Jurkat, Clone E6-1 (cell line): ENCODE results near the gene CD84. TPM values are rescaled to one million over a fixed set of nuclear protein-coding genes. Genes with fewer than 3 reads are reported as not detected.
"Not testable (repeated sequence)": the region's sequence is repeated elsewhere in the genome, so short reads cannot be mapped to it uniquely, and the experiment has no call there.

ENCODE experiments used
- DNase-seq: peaks from one replicate; pipeline ENCODE4 v3.0.0-alpha.2; 2011; ENCODE audit warnings: low read depth, low spot score
- H3K4me3 ChIP-seq: 2 replicates; pipeline ENCODE4 v1.5.1; 2011; ENCODE audit warnings: mild to moderate bottlenecking, low read length, control low read depth, moderate library complexity
- polyA plus RNA-seq: library from polyadenylated mRNA; unstranded; fragments of >200 nt; gene quantifications from one replicate; pipeline ENCODE4 v1.2.1, GENCODE V29; 2012; ENCODE audit warnings: missing spikeins; ENCODE audit not compliant: insufficient read length, insufficient read depth

The CD84 gene
- polyA plus RNA-seq = 6.0 TPM

- peak; percentile 58 for DNase-seq
- H3K4me3 ChIP-seq = peak within 1 kb of the TSS; percentile 57
These were observed at the start of gene CD84 for GRCh38 chr1:160579216-160579701. CD84 (minus strand) TSS chr1:160579496; CDS start chr1:160579437, 59 bp downstream.

- DNase-seq = peak; percentile 86
- H3K4me3 ChIP-seq = peak overlapping the region; percentile 40
These were observed 49.5 kb upstream of the CD84 start for GRCh38 chr1:160628799-160629263.

- not testable (repeated sequence) for H3K4me3 ChIP-seq, DNase-seq
These were observed 48.5 kb upstream of the CD84 start for GRCh38 chr1:160627677-160628289.

- no peak overlapping the region for H3K4me3 ChIP-seq
- peak; percentile 70 for DNase-seq
These were observed 47.4 kb upstream of the CD84 start for GRCh38 chr1:160626509-160627342.

- no peak for DNase-seq
- no peak overlapping the region for H3K4me3 ChIP-seq
These were observed 46.6 kb upstream of the CD84 start for GRCh38 chr1:160625725-160626498.

GRCh38 chr1:160625321-160625720, 46.0 kb upstream of the CD84 start:
- DNase-seq = no peak
- no peak overlapping the region for H3K4me3 ChIP-seq

GRCh38 chr1:160624464-160624863, 45.2 kb upstream of the CD84 start:
- DNase-seq = no peak
- no peak overlapping the region for H3K4me3 ChIP-seq

- DNase-seq = no peak
- H3K4me3 ChIP-seq = no peak overlapping the region
These were observed 44.6 kb upstream of the CD84 start for GRCh38 chr1:160623862-160624261.

GRCh38 chr1:160623227-160623633, 43.9 kb upstream of the CD84 start:
- no peak for DNase-seq
- H3K4me3 ChIP-seq = no peak overlapping the region

GRCh38 chr1:160622501-160623226, 43.4 kb upstream of the CD84 start:
- no peak overlapping the region for H3K4me3 ChIP-seq
- no peak for DNase-seq

GRCh38 chr1:160621633-160622413, 42.5 kb upstream of the CD84 start:
- no peak for DNase-seq
- H3K4me3 ChIP-seq = no peak overlapping the region

- no peak for DNase-seq
- no peak overlapping the region for H3K4me3 ChIP-seq
These were observed 41.8 kb upstream of the CD84 start for GRCh38 chr1:160620942-160621632.

- H3K4me3 ChIP-seq = no peak overlapping the region
- no peak for DNase-seq
These were observed 40.5 kb upstream of the CD84 start for GRCh38 chr1:160619742-160620277.

GRCh38 chr1:160618763-160619274, 39.5 kb upstream of the CD84 start:
- no peak for DNase-seq
- no peak overlapping the region for H3K4me3 ChIP-seq

GRCh38 chr1:160618327-160618726, 39.0 kb upstream of the CD84 start:
- no peak overlapping the region for H3K4me3 ChIP-seq
- no peak for DNase-seq

GRCh38 chr1:160615660-160616059, 36.4 kb upstream of the CD84 start:
- DNase-seq = no peak
- no peak overlapping the region for H3K4me3 ChIP-seq

- H3K4me3 ChIP-seq = no peak overlapping the region
- no peak for DNase-seq
These were observed 35.1 kb upstream of the CD84 start for GRCh38 chr1:160614410-160614809.
